Liver (tissue), 9 donors: ENCODE data around the gene MAP3K5. TPM values are rescaled to one million over a fixed set of nuclear protein-coding genes. Genes with fewer than 3 reads are reported as not detected.

ENCODE experiments used
- DNase-seq: peaks from one replicate; pipeline ENCODE4 v3.0.0-alpha.2; 2017; ENCODE audit warnings: low spot score
- H3K27ac ChIP-seq, 2 donors: one replicate each; pipeline ENCODE4 v1.7.0; 2013; ENCODE audit warnings: inconsistent platforms in 2 of 2, low read length in 2 of 2, control low read depth in 1 of 2, low read depth in 1 of 2, mild to moderate bottlenecking in 1 of 2
- H3K27me3 ChIP-seq, 4 donors: one replicate each; pipeline versions ENCODE4 v1.6.1 to v1.7.0; 2013; ENCODE audit warnings: low read length in 3 of 4, inconsistent platforms in 1 of 4, mild to moderate bottlenecking in 1 of 4, moderate library complexity in 1 of 4; ENCODE audit not compliant: control insufficient read depth in 4 of 4, insufficient read depth in 4 of 4
- H3K36me3 ChIP-seq, 4 donors: one replicate each; pipeline versions ENCODE4 v1.6.1 to v1.7.0; 2013; ENCODE audit warnings: low read length in 3 of 4, mild to moderate bottlenecking in 3 of 4, low read depth in 1 of 4, moderate library complexity in 1 of 4; ENCODE audit not compliant: control insufficient read depth in 4 of 4, insufficient read depth in 3 of 4
- H3K4me1 ChIP-seq, 4 donors: one replicate each; pipeline versions ENCODE4 v1.6.1 to v1.7.0; 2013; ENCODE audit warnings: low read length in 3 of 4, mild to moderate bottlenecking in 3 of 4, moderate library complexity in 1 of 4; ENCODE audit not compliant: control insufficient read depth in 4 of 4, insufficient read depth in 4 of 4
- H3K4me3 ChIP-seq, 3 donors: one replicate each; pipeline versions ENCODE4 v1.6.1 to v1.7.0; 2013; ENCODE audit warnings: low read length in 3 of 3, control low read depth in 1 of 3, low read depth in 1 of 3, mild to moderate bottlenecking in 1 of 3
- H3K9ac ChIP-seq, 2 donors: one replicate each; pipeline ENCODE4 v1.7.0; 2013; ENCODE audit warnings: low read length in 2 of 2, mild to moderate bottlenecking in 2 of 2, moderate library complexity in 2 of 2, control low read depth in 1 of 2, low read depth in 1 of 2
- H3K9me3 ChIP-seq, 4 donors: one replicate each; pipeline versions ENCODE4 v1.6.1 to v1.7.0; 2013; ENCODE audit warnings: low read length in 3 of 4; ENCODE audit not compliant: control insufficient read depth in 4 of 4
- FOXA1 ChIP-seq: IDR thresholded peaks from 2 replicates; pipeline ENCODE4 v1.6.1; 2016; ENCODE audit warnings: antibody characterized with exemption
- FOXA2 ChIP-seq: IDR thresholded peaks from 2 replicates; pipeline ENCODE4 v1.6.1; 2016; ENCODE audit warnings: antibody characterized with exemption
- GABPA ChIP-seq, 2 donors: IDR thresholded peaks in 1 of 2; conservative IDR thresholded peaks in 1 of 2; 2 replicates each; pipeline ENCODE4 v1.6.1; 2016; ENCODE audit warnings: antibody characterized with exemption in 2 of 2, mild to moderate bottlenecking in 1 of 2, moderate library complexity in 1 of 2
- HNF4A ChIP-seq, 2 donors: conservative IDR thresholded peaks; 2 replicates each; pipeline ENCODE4 v1.6.1; 2016; ENCODE audit warnings: antibody characterized with exemption in 2 of 2, mild to moderate bottlenecking in 2 of 2
- HNF4G ChIP-seq: IDR thresholded peaks from 2 replicates; pipeline ENCODE4 v1.6.1; 2016; ENCODE audit warnings: antibody characterized with exemption
- NR2F2 ChIP-seq: IDR thresholded peaks from 2 replicates; pipeline ENCODE4 v1.6.1; 2016; ENCODE audit warnings: antibody characterized with exemption
- RAD21 ChIP-seq, 2 donors: IDR thresholded peaks; 2 replicates each; pipeline ENCODE4 v1.6.1; 2016; ENCODE audit warnings: antibody characterized with exemption in 2 of 2, mild to moderate bottlenecking in 2 of 2
- RXRA ChIP-seq, 2 donors: IDR thresholded peaks; 2 replicates each; pipeline ENCODE4 v1.6.1; 2017 to 2018; ENCODE audit warnings: antibody characterized with exemption in 2 of 2, mild to moderate bottlenecking in 1 of 2
- SP1 ChIP-seq: IDR thresholded peaks from 2 replicates; pipeline ENCODE4 v1.6.1; 2018; ENCODE audit warnings: antibody characterized with exemption, mild to moderate bottlenecking
- YY1 ChIP-seq: IDR thresholded peaks from 2 replicates; pipeline ENCODE4 v1.6.1; 2016; ENCODE audit warnings: antibody characterized with exemption, mild to moderate bottlenecking
- WGBS: extraction: QIAGEN DNeasy Blood & Tissue Kit; methylation state at CpG from one replicate; pipeline ENCODE4 v1.1.7; 2013; 5-methylcytosine and 5-hydroxymethylcytosine counted together
- polyA plus RNA-seq, 2 donors: library from polyadenylated mRNA; stranded (reverse) in 1 of 2; unstranded in 1 of 2; fragments of 200-250 nt in 1 of 2; fragments of >200 nt in 1 of 2; fragmentation: Nextera tagmentation in 1 of 2; extraction: Ambion mirVana in 1 of 2; gene quantifications; one replicate each; pipeline versions ENCODE4 v1.2.1 to v1.2.3, GENCODE V29; 2013 to 2015
- total RNA-seq, 2 donors: library from RNA; depleted of rRNA; stranded (reverse); fragments of >200 nt; gene quantifications; one replicate each; pipeline ENCODE4 v1.2.3, GENCODE V29; 2014
- TF ChIP-seq, protein P1 (sequence below): IDR thresholded peaks from 2 replicates; pipeline ENCODE4 v1.6.1; 2016; ENCODE audit warnings: antibody characterized with exemption
- TF ChIP-seq, protein P2 (sequence below): fragments of 150-350 bp; IDR thresholded peaks from 2 replicates; pipeline ENCODE4 v1.5.1; 2017; ENCODE audit warnings: improper control_type of control experiment, low read depth, low read length; ENCODE audit not compliant: missing input control
- TF ChIP-seq, protein P3 (sequence below): IDR thresholded peaks from 2 replicates; pipeline ENCODE4 v1.6.1; 2016; ENCODE audit warnings: antibody characterized with exemption
- donor health status: healthy.
- donor health status: healthy.
- donor health status: healthy.
- donor health status: healthy.
- donor health status: healthy.

The MAP3K5 gene
- total and polyA plus RNA-seq, 4 donors: 2.9 to 18.0 (median 5.5) TPM

- TF ChIP-seq, protein P1, sequence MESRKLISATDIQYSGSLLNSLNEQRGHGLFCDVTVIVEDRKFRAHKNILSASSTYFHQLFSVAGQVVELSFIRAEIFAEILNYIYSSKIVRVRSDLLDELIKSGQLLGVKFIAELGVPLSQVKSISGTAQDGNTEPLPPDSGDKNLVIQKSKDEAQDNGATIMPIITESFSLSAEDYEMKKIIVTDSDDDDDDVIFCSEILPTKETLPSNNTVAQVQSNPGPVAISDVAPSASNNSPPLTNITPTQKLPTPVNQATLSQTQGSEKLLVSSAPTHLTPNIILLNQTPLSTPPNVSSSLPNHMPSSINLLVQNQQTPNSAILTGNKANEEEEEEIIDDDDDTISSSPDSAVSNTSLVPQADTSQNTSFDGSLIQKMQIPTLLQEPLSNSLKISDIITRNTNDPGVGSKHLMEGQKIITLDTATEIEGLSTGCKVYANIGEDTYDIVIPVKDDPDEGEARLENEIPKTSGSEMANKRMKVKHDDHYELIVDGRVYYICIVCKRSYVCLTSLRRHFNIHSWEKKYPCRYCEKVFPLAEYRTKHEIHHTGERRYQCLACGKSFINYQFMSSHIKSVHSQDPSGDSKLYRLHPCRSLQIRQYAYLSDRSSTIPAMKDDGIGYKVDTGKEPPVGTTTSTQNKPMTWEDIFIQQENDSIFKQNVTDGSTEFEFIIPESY: no peak
- no peak for TF ChIP-seq YY1
Observed at GRCh38 chr6:136579800-136580199, 212.5 kb downstream of the MAP3K5 start (continued).

GRCh38 chr6:136576821-136577220 is 215.5 kb downstream of the MAP3K5 start:
- Histone ChIP-seq H3K27ac (no peak overlapping the region), H3K4me1 (no peaks in the 10 kb centered on the region), H3K27me3 (no peaks in the 10 kb centered on the region), H3K4me3 (no peak overlapping the region), H3K9me3 (peaks cover 0 to under 1% (median 0%) of the 10 kb centered on the region in 4 donors), H3K9ac (no peak overlapping the region), H3K36me3 (peaks cover 10 to 28% (median 19%) of the 10 kb centered on the region in 4 donors)
- no peak for TF ChIP-seq RAD21 (IDR thresholded peaks at IDR 0.05)
- no peak for DNase-seq
- 97% methylated on average over 6 of the region's 6 CpGs for WGBS

- Histone ChIP-seq H3K9ac (no peak overlapping the region), H3K36me3 (peaks cover 3 to 20% (median 8%) of the 10 kb centered on the region in 4 donors), H3K27ac (no peak overlapping the region), H3K27me3 (no peaks in the 10 kb centered on the region), H3K4me1 (peaks cover 0 to 6% (median 2%) of the 10 kb centered on the region in 4 donors), H3K9me3 (peaks cover 0 to 10% (median 6%) of the 10 kb centered on the region in 4 donors), H3K4me3 (no peak overlapping the region)
- DNase-seq: no peak
- TF ChIP-seq HNF4A (conservative IDR thresholded peaks at IDR 0.05) (no peak), RXRA (IDR thresholded peaks at IDR 0.05) (no peak), NR2F2 (no peak), HNF4G (no peak)
- TF ChIP-seq, protein P2, sequence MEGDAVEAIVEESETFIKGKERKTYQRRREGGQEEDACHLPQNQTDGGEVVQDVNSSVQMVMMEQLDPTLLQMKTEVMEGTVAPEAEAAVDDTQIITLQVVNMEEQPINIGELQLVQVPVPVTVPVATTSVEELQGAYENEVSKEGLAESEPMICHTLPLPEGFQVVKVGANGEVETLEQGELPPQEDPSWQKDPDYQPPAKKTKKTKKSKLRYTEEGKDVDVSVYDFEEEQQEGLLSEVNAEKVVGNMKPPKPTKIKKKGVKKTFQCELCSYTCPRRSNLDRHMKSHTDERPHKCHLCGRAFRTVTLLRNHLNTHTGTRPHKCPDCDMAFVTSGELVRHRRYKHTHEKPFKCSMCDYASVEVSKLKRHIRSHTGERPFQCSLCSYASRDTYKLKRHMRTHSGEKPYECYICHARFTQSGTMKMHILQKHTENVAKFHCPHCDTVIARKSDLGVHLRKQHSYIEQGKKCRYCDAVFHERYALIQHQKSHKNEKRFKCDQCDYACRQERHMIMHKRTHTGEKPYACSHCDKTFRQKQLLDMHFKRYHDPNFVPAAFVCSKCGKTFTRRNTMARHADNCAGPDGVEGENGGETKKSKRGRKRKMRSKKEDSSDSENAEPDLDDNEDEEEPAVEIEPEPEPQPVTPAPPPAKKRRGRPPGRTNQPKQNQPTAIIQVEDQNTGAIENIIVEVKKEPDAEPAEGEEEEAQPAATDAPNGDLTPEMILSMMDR: no peak
- TF ChIP-seq, protein P1: no peak
- TF ChIP-seq, protein P3, sequence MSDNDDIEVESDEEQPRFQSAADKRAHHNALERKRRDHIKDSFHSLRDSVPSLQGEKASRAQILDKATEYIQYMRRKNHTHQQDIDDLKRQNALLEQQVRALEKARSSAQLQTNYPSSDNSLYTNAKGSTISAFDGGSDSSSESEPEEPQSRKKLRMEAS: no peak
Observed at GRCh38 chr6:136571496-136571895, 220.8 kb downstream of the MAP3K5 start.

DNA sequence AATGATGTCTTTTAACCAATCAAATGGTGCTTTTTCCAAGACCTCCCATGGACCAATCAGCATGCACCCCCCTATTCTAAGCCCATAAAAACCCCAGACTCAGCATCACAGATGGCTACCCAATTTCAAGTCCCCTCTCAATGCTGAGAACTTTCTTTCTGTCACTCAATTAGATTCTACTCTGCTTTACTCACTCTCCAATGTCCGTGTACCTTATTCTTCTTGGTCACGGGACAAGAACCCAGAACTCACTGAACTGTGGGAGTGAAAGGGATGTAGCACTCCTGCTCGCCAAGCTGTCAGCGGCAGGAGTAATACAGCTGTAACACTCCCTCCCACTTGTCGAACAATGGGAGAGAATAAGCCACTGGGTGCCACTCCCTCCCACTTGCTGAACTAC is 221.2 kb downstream of the MAP3K5 start:
- DNase-seq: no peak
- Histone ChIP-seq H3K9me3 (peaks cover 0 to 10% (median 6%) of the 10 kb centered on the region in 4 donors), H3K9ac (no peak overlapping the region), H3K36me3 (peaks cover 3 to 19% (median 8%) of the 10 kb centered on the region in 4 donors), H3K27me3 (no peaks in the 10 kb centered on the region), H3K4me3 (peak overlapping the region in 1 of 3 donors; percentile 2), H3K27ac (no peak overlapping the region), H3K4me1 (peaks cover 0 to 6% (median 2%) of the 10 kb centered on the region in 4 donors)
- 98% methylated on average over 5 of the region's 5 CpGs for WGBS
- TF ChIP-seq HNF4G (no peak), SP1 (no peak), FOXA1 (no peak), NR2F2 (no peak), FOXA2 (no peak), RAD21 (IDR thresholded peaks at IDR 0.05) (no peak), GABPA (IDR thresholded peaks at IDR 0.05 in 1 of 2, conservative IDR thresholded peaks at IDR 0.05 in 1 of 2) (no peak)
- TF ChIP-seq, protein P2: no peak
- TF ChIP-seq, protein P3: no peak
